Measurements from ENCODE around the gene CDKN1C. TPM values are rescaled to one million over a fixed set of nuclear protein-coding genes. Genes with fewer than 3 reads are reported as not detected.
A peak's percentile ranks its signal among the peaks of the same experiment; 100 is the strongest.

The CDKN1C gene
- polyA plus RNA-seq (36.7 and 51.2 TPM in 2 replicates), polyA minus RNA-seq (24.7 and 27.3 TPM in 2 replicates)

DNA sequence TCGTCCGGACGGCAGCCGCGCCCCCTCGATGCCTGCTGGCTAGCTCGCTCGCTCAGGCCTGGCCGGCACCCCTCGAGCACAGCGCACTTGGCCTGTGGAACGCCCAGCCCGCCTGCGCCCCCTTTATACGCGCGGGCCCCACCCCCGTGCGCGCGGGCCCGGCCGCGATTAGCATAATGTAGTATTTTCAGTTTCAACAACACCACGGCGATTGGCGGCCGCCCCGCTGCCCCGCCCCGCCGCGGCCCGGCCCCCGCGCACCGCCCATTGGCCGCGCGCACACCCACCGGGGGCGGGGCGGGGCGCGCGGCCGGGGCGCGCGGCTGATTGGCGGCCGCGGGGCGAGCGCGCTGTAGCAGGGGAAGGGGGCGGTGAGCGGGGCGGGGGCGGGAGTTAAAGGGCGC, at the start of gene CDKN1C:
CDKN1C (minus strand) TSS at position 98 of the 404 bp plus-strand sequence. CDS start 319 bp downstream, outside the sequence.
- Histone ChIP-seq H3F3A (ENCODE audit: insufficient read depth, low read length, poor library complexity, severe bottlenecking) (no peaks in the 10 kb centered on the region), H3K27me3 (ENCODE audit: insufficient read depth, low read depth, low read length) (peaks cover 5% of the 10 kb centered on the region), H3K4me3 (ENCODE audit: low read length) (peak within 1 kb of the TSS; percentile 95), H4K20me1 (ENCODE audit: insufficient read depth) (no peaks in the 10 kb centered on the region), H3K9ac (ENCODE audit: low read length) (peak within 1 kb of the TSS; percentile 80), H3K9me3 (ENCODE audit: low read length) (no peaks in the 10 kb centered on the region), H3K79me2 (replicated peaks; ENCODE audit: insufficient read depth, low read length) (peaks cover 10% of the 10 kb centered on the region), H3K27ac (ENCODE audit: low read length) (peak within 1 kb of the TSS; percentile 47), H2AFZ (ENCODE audit: low read depth, low read length) (peak within 1 kb of the TSS; percentile 27), H3K9me2 (ENCODE audit: insufficient read depth, low read length) (no peaks in the 10 kb centered on the region), H3K4me2 (ENCODE audit: low read length) (peak within 1 kb of the TSS; percentile 73), H3K36me3 (ENCODE audit: insufficient read depth, low read length) (no peaks in the 10 kb centered on the region)
- TF ChIP-seq POLR2AphosphoS5 (IDR thresholded peaks at IDR 0.05) (peak; percentile 92), EZH2 (IDR thresholded peaks at IDR 0.05; ENCODE audit: borderline replicate concordance, insufficient read depth, low read length, poor library complexity, severe bottlenecking) (no peak), RAD21 (conservative IDR thresholded peaks at IDR 0.05) (no peak)
- TF ChIP-seq, protein P1, sequence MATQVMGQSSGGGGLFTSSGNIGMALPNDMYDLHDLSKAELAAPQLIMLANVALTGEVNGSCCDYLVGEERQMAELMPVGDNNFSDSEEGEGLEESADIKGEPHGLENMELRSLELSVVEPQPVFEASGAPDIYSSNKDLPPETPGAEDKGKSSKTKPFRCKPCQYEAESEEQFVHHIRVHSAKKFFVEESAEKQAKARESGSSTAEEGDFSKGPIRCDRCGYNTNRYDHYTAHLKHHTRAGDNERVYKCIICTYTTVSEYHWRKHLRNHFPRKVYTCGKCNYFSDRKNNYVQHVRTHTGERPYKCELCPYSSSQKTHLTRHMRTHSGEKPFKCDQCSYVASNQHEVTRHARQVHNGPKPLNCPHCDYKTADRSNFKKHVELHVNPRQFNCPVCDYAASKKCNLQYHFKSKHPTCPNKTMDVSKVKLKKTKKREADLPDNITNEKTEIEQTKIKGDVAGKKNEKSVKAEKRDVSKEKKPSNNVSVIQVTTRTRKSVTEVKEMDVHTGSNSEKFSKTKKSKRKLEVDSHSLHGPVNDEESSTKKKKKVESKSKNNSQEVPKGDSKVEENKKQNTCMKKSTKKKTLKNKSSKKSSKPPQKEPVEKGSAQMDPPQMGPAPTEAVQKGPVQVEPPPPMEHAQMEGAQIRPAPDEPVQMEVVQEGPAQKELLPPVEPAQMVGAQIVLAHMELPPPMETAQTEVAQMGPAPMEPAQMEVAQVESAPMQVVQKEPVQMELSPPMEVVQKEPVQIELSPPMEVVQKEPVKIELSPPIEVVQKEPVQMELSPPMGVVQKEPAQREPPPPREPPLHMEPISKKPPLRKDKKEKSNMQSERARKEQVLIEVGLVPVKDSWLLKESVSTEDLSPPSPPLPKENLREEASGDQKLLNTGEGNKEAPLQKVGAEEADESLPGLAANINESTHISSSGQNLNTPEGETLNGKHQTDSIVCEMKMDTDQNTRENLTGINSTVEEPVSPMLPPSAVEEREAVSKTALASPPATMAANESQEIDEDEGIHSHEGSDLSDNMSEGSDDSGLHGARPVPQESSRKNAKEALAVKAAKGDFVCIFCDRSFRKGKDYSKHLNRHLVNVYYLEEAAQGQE (IDR thresholded peaks at IDR 0.05; ENCODE audit: borderline replicate concordance) = peak; percentile 53

DNA sequence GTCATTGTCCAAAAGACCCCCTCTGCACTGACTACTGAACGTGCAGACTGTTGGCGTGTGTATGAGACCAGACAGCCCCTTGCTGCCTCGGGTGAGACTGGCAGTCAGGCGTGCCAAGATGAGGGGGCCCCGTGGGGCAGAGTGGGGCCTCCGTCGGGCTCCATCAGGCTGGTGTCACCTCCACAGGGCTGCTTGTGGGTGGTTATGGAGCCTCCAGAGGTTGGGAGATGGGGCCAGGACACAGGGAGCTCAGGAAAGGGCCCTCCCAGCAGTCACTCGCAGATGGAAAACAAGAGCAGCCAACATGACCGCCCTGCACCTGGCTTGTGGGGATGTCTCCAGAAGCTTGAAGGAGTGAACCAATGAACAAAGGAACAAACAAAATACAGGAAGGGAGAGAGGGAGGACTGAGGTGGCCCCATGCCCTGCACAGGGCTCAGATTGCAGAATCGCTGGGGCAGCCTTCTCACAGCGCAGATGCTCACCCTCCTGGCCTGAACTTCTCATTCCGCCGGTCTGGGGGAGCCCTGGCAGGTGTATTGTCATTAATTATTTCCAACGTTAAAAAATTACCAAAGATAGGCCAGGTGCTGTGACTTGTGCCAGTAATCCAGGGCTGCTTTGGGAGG, 49.1 kb upstream of the CDKN1C start:
- no peak overlapping the region for H3K27ac ChIP-seq (ENCODE audit: low read length)
- no peaks in the 10 kb centered on the region for H3K79me2 ChIP-seq (replicated peaks; ENCODE audit: insufficient read depth, low read length)
- no peak overlapping the region for H3K4me3 ChIP-seq (ENCODE audit: low read length)
- no peak overlapping the region for H2AFZ ChIP-seq (ENCODE audit: low read depth, low read length)
- TF ChIP-seq, protein P1 (IDR thresholded peaks at IDR 0.05; ENCODE audit: borderline replicate concordance) = no peak
- TF ChIP-seq TAF1 (IDR thresholded peaks at IDR 0.05; ENCODE audit: low read depth) (no peak), EP300 (conservative IDR thresholded peaks at IDR 0.05; ENCODE audit: poor library complexity, severe bottlenecking) (no peak), SMC3 (conservative IDR thresholded peaks at IDR 0.05; ENCODE audit: poor library complexity) (no peak), MXI1 (conservative IDR thresholded peaks at IDR 0.05; ENCODE audit: poor library complexity, severe bottlenecking) (no peak), POLR2AphosphoS5 (IDR thresholded peaks at IDR 0.05) (no peak), RAD21 (conservative IDR thresholded peaks at IDR 0.05) (no peak), EZH2 (IDR thresholded peaks at IDR 0.05; ENCODE audit: borderline replicate concordance, insufficient read depth, low read length, poor library complexity, severe bottlenecking) (no peak)
- TF ChIP-seq, protein P2, sequence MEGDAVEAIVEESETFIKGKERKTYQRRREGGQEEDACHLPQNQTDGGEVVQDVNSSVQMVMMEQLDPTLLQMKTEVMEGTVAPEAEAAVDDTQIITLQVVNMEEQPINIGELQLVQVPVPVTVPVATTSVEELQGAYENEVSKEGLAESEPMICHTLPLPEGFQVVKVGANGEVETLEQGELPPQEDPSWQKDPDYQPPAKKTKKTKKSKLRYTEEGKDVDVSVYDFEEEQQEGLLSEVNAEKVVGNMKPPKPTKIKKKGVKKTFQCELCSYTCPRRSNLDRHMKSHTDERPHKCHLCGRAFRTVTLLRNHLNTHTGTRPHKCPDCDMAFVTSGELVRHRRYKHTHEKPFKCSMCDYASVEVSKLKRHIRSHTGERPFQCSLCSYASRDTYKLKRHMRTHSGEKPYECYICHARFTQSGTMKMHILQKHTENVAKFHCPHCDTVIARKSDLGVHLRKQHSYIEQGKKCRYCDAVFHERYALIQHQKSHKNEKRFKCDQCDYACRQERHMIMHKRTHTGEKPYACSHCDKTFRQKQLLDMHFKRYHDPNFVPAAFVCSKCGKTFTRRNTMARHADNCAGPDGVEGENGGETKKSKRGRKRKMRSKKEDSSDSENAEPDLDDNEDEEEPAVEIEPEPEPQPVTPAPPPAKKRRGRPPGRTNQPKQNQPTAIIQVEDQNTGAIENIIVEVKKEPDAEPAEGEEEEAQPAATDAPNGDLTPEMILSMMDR (IDR thresholded peaks at IDR 0.05; ENCODE audit: poor library complexity, severe bottlenecking) = no peak
- no peak overlapping the region for H3K9ac ChIP-seq (ENCODE audit: low read length)
- no peaks in the 10 kb centered on the region for H3K36me3 ChIP-seq (ENCODE audit: insufficient read depth, low read length)
- no peaks in the 10 kb centered on the region for H4K20me1 ChIP-seq (ENCODE audit: insufficient read depth)
- H3K27me3 ChIP-seq (ENCODE audit: insufficient read depth, low read depth, low read length) = peaks cover 25% of the 10 kb centered on the region
- no peak overlapping the region for H3K4me2 ChIP-seq (ENCODE audit: low read length)
- no peaks in the 10 kb centered on the region for H3K9me2 ChIP-seq (ENCODE audit: insufficient read depth, low read length)
- peaks cover 13% of the 10 kb centered on the region for H3K9me3 ChIP-seq (ENCODE audit: low read length)
- H3F3A ChIP-seq (ENCODE audit: insufficient read depth, low read length, poor library complexity, severe bottlenecking) = no peaks in the 10 kb centered on the region

Measured in neural cell (in vitro differentiated cells).